Neural cell (in vitro differentiated cells): Measurements from ENCODE around the gene CRNKL1.

Experiments
- EZH2 ChIP-seq: fragments of 200-600, 300-800 bp; shearing (Covaris generic), sonication (generic); IDR thresholded peaks from 2 replicates; pipeline ENCODE4 v1.6.1; 2014; ENCODE audit warnings: antibody characterized with exemption, low read length, borderline replicate concordance, mild to moderate bottlenecking; ENCODE audit not compliant: insufficient read depth, poor library complexity, severe bottlenecking
- POLR2AphosphoS5 ChIP-seq: IDR thresholded peaks from 2 replicates; pipeline ENCODE4 v1.6.1; 2012
- RAD21 ChIP-seq: fragments of 450-650 bp; conservative IDR thresholded peaks from 2 replicates; pipeline ENCODE4 v1.6.1; 2014; ENCODE audit warnings: antibody characterized with exemption, mild to moderate bottlenecking, moderate library complexity
- SMC3 ChIP-seq: fragments of 450-650 bp; conservative IDR thresholded peaks from 2 replicates; pipeline ENCODE4 v1.6.1; 2014; ENCODE audit warnings: antibody characterized with exemption, mild to moderate bottlenecking, moderate library complexity; ENCODE audit not compliant: poor library complexity
- TAF1 ChIP-seq: IDR thresholded peaks from 2 replicates; pipeline ENCODE4 v1.6.1; 2012; ENCODE audit warnings: low read depth
- TF ChIP-seq, protein P1 (sequence below): fragments of 450-650 bp; IDR thresholded peaks from 2 replicates; pipeline ENCODE4 v1.5.1; 2014; ENCODE audit warnings: antibody characterized with exemption, mild to moderate bottlenecking, moderate library complexity; ENCODE audit not compliant: poor library complexity, severe bottlenecking
- TF ChIP-seq, protein P2 (sequence below): IDR thresholded peaks from 2 replicates; pipeline ENCODE4 v1.6.1; 2012; ENCODE audit warnings: borderline replicate concordance

DNA sequence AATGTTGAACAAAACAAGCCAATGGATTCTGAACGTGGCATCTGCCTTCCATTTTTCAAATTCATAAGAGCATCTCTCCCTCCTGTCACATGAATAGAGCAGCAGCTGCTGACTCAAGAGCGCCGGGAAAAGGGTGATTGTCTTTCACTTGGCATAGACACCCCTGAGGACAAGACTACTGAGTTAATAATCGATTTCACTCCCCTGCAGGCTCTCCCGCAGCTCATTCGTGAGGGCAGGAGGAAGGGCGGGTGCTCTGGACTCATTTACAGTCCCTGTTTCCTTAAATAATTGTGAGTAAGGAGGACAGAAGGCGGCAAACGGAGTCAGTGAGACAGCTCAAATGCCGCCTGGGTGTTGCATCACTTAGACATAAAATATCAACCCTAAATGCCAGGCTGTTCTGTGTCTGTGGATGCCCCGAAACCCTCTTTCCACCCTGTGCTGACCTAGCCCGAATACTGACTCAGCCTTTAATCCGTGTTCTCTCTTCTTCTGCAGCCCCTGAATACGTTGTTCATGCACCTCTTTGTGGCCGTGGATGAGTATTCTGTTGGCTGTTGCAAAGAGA lies 21.6 kb upstream of the CRNKL1 start:
- TF ChIP-seq, protein P1, sequence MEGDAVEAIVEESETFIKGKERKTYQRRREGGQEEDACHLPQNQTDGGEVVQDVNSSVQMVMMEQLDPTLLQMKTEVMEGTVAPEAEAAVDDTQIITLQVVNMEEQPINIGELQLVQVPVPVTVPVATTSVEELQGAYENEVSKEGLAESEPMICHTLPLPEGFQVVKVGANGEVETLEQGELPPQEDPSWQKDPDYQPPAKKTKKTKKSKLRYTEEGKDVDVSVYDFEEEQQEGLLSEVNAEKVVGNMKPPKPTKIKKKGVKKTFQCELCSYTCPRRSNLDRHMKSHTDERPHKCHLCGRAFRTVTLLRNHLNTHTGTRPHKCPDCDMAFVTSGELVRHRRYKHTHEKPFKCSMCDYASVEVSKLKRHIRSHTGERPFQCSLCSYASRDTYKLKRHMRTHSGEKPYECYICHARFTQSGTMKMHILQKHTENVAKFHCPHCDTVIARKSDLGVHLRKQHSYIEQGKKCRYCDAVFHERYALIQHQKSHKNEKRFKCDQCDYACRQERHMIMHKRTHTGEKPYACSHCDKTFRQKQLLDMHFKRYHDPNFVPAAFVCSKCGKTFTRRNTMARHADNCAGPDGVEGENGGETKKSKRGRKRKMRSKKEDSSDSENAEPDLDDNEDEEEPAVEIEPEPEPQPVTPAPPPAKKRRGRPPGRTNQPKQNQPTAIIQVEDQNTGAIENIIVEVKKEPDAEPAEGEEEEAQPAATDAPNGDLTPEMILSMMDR: no peak
- TF ChIP-seq POLR2AphosphoS5: no peak
- TF ChIP-seq SMC3: no peak
- TF ChIP-seq, protein P2, sequence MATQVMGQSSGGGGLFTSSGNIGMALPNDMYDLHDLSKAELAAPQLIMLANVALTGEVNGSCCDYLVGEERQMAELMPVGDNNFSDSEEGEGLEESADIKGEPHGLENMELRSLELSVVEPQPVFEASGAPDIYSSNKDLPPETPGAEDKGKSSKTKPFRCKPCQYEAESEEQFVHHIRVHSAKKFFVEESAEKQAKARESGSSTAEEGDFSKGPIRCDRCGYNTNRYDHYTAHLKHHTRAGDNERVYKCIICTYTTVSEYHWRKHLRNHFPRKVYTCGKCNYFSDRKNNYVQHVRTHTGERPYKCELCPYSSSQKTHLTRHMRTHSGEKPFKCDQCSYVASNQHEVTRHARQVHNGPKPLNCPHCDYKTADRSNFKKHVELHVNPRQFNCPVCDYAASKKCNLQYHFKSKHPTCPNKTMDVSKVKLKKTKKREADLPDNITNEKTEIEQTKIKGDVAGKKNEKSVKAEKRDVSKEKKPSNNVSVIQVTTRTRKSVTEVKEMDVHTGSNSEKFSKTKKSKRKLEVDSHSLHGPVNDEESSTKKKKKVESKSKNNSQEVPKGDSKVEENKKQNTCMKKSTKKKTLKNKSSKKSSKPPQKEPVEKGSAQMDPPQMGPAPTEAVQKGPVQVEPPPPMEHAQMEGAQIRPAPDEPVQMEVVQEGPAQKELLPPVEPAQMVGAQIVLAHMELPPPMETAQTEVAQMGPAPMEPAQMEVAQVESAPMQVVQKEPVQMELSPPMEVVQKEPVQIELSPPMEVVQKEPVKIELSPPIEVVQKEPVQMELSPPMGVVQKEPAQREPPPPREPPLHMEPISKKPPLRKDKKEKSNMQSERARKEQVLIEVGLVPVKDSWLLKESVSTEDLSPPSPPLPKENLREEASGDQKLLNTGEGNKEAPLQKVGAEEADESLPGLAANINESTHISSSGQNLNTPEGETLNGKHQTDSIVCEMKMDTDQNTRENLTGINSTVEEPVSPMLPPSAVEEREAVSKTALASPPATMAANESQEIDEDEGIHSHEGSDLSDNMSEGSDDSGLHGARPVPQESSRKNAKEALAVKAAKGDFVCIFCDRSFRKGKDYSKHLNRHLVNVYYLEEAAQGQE: no peak
- TF ChIP-seq EZH2: no peak
- TF ChIP-seq RAD21: no peak
- no peak for TF ChIP-seq TAF1
